Measurements from ENCODE around the gene ETFA. TPM values are rescaled to one million over a fixed set of nuclear protein-coding genes. Genes with fewer than 3 reads are reported as not detected.

ETFA gene
- total and polyA plus RNA-seq, 2 of the 8 experiments (the other 6 are each of a cell fraction or from before 2014, with no cell fraction given): 60.9 to 90.0 TPM

DNA sequence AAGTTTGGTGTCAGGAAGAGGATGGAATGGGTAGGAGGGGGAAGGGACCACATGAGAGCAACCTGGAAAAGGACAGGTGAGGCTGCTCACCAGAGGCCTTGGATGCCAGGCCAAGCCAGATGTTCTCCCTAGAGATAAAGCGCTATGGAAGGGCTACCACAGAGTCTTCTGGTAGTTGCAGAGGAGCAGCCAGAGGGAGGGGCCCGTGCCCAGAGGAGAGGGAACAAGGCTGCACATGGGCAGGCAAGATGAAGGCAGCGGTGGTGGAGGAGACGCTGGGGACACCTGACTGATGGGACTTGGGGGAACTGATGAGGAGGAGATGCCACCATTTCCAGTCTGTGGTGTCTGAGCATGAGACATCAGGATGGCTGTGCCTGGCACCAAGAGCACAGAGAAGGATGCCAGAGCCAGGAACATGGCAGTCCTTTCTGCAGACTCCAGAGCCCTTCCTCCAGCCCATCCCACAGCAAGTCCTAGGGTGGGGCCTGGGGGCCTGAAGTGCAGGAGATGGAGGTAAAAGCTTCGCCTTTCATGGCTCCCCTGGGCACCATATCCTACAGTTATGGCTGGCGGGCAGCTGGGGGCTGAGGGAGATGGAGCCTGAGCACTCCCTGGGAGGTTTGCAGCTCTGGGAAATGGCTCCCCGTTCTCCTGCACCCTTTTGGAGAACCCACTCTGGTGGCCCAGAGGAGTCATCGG lies 103.0 kb downstream of the ETFA start:
- 86% methylated on average over 7 of the region's 8 CpGs; no CpG with 5 or more reads in 1 of the 2 experiments for WGBS, 2 experiments (ENCODE audit: extremely low coverage in 1 of 2, insufficient coverage in 1 of 2, insufficient read length in 1 of 2, insufficient replicate concordance in 2 of 2, low coverage in 1 of 2, low lambda C conversion rate in 2 of 2, missing lambda C conversion rate in 1 of 2)
- Histone ChIP-seq H2BK12ac (ENCODE audit: low read depth, low read length) (no peak overlapping the region), H3K36me3 (ENCODE audit: control insufficient read depth in 2 of 4, insufficient read depth in 4 of 4, low read length in 3 of 4) (peaks cover 0 to 2% (median 0%) of the 10 kb centered on the region in 4 experiments; a peak in 1 of 8 replicates), H2AFZ (ENCODE audit: low read length) (no peak overlapping the region), H3K27me3 (replicated peaks in 1 of 4; ENCODE audit: control insufficient read depth in 3 of 4, extremely low read depth in 1 of 4, insufficient read depth in 3 of 4, low read length in 3 of 4) (no peaks in the 10 kb centered on the region), H3K23me2 (ENCODE audit: low read depth, low read length) (no peaks in the 10 kb centered on the region), H4K20me1 (replicated peaks in 1 of 2; ENCODE audit: control insufficient read depth in 1 of 2, insufficient read depth in 2 of 2, low read length in 2 of 2) (peaks cover 3% of the 10 kb centered on the region in 2 experiments), H3K23ac (ENCODE audit: insufficient read length) (no peak overlapping the region), H3K4me2 (ENCODE audit: insufficient read depth in 1 of 2, low read depth in 2 of 2, low read length in 2 of 2) (no peak overlapping the region), H3K18ac (ENCODE audit: extremely low read depth, low read length) (peak overlapping the region; percentile 48; the same call in 1 of the 2 replicates), H2BK15ac (ENCODE audit: low read length) (no peak overlapping the region), H3K4ac (replicated peaks; ENCODE audit: insufficient read length, low read depth, low read length) (no peak overlapping the region), H4K5ac (ENCODE audit: insufficient read length, low read depth, low read length) (no peak overlapping the region), H3K4me3 (ENCODE audit: extremely low read depth in 1 of 4, insufficient read depth in 2 of 4, low read depth in 3 of 4, low read length in 4 of 4) (no peak overlapping the region), H2BK5ac (ENCODE audit: low read depth, low read length) (no peak overlapping the region), H2BK120ac (replicated peaks; ENCODE audit: low read depth, low read length) (no peak overlapping the region), H3K9ac (replicated peaks in 1 of 4; ENCODE audit: extremely low read depth in 1 of 4, low read depth in 3 of 4, low read length in 3 of 4) (no peak overlapping the region), H3K27ac (ENCODE audit: low read depth, low read length) (no peak overlapping the region), H4K8ac (ENCODE audit: extremely low read depth, insufficient read depth, low read length) (no peak overlapping the region), H3K56ac (replicated peaks; ENCODE audit: insufficient read length, low read depth, low read length) (no peak overlapping the region), H3K14ac (ENCODE audit: insufficient read length) (no peak overlapping the region), H2AK5ac (ENCODE audit: low read depth, low read length) (no peak overlapping the region), H3K79me1 (ENCODE audit: low read depth, low read length) (no peaks in the 10 kb centered on the region), H2BK20ac (ENCODE audit: low read length) (no peak overlapping the region), H3K9me3 (ENCODE audit: insufficient read depth in 2 of 2, low read depth in 1 of 2, low read length in 1 of 2) (no peaks in the 10 kb centered on the region), H3K79me2 (ENCODE audit: control insufficient read depth in 1 of 2, insufficient read depth in 2 of 2, low read length in 2 of 2) (no peaks in the 10 kb centered on the region), H3K4me1 (replicated peaks in 1 of 4; ENCODE audit: control insufficient read depth in 3 of 4, insufficient read depth in 4 of 4, low read length in 3 of 4) (no peaks in the 10 kb centered on the region), H4K91ac (replicated peaks; ENCODE audit: insufficient read length, low read length) (no peak overlapping the region)
- CTCF ChIA-PET (ENCODE audit: partially characterized antibody): interaction anchor here (0.8 to 1.4 kb wide), 5 partner anchors 12 to 125 kb away, joined by 3 to 6 read pairs (median 4); no protein-coding TSS in a partner anchor
- DNase-seq (ENCODE audit: low read depth in 1 of 2, low spot score in 2 of 2) (no peak), FAIRE-seq (no peak)
- POLR2A ChIA-PET (ENCODE audit: partially characterized antibody): interaction anchor here (0.8 kb wide), 1 partner anchor 122 kb away, joined by 4 read pairs; no protein-coding TSS in a partner anchor
- TF ChIP-seq TAF1 (IDR thresholded peaks at IDR 0.05; ENCODE audit: low read depth, low read length) (no peak), JUND (IDR thresholded peaks at IDR 0.05; ENCODE audit: low read length) (no peak), NANOG (IDR thresholded peaks at IDR 0.05; ENCODE audit: insufficient read depth, low read depth, low read length, poor library complexity, severe bottlenecking) (no peak), EP300 (IDR thresholded peaks at IDR 0.05; ENCODE audit: borderline replicate concordance in 1 of 2, low read depth in 2 of 2, low read length in 2 of 2) (no peak), RAD21 (IDR thresholded peaks at IDR 0.05 in 1 of 2, conservative IDR thresholded peaks at IDR 0.05 in 1 of 2; ENCODE audit: low read depth in 2 of 2, low read length in 2 of 2) (no peak), SIN3A (conservative IDR thresholded peaks at IDR 0.05 in 1 of 2, IDR thresholded peaks at IDR 0.05 in 1 of 2; ENCODE audit: low read depth in 1 of 2, low read length in 2 of 2) (no peak), SRF (IDR thresholded peaks at IDR 0.05; ENCODE audit: low read depth, low read length) (no peak)
- TF ChIP-seq, protein P1, sequence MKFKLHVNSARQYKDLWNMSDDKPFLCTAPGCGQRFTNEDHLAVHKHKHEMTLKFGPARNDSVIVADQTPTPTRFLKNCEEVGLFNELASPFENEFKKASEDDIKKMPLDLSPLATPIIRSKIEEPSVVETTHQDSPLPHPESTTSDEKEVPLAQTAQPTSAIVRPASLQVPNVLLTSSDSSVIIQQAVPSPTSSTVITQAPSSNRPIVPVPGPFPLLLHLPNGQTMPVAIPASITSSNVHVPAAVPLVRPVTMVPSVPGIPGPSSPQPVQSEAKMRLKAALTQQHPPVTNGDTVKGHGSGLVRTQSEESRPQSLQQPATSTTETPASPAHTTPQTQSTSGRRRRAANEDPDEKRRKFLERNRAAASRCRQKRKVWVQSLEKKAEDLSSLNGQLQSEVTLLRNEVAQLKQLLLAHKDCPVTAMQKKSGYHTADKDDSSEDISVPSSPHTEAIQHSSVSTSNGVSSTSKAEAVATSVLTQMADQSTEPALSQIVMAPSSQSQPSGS (IDR thresholded peaks at IDR 0.05; ENCODE audit: low read length): no peak
- TF ChIP-seq, protein P2, sequence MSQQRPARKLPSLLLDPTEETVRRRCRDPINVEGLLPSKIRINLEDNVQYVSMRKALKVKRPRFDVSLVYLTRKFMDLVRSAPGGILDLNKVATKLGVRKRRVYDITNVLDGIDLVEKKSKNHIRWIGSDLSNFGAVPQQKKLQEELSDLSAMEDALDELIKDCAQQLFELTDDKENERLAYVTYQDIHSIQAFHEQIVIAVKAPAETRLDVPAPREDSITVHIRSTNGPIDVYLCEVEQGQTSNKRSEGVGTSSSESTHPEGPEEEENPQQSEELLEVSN (IDR thresholded peaks at IDR 0.05): no peak

All from H1 (cell line).